HG03025 (cell line): ENCODE data around the gene FBXO17.

Experiments used
- ATAC-seq: cut with Tn5 transposase; IDR thresholded peaks from one replicate; pipeline ENCODE4 v1.9.1; 2021; ENCODE audit warnings: mild to moderate bottlenecking, moderate library complexity; ENCODE audit not compliant: unreplicated experiment, low FRiP score

Gene FBXO17

DNA sequence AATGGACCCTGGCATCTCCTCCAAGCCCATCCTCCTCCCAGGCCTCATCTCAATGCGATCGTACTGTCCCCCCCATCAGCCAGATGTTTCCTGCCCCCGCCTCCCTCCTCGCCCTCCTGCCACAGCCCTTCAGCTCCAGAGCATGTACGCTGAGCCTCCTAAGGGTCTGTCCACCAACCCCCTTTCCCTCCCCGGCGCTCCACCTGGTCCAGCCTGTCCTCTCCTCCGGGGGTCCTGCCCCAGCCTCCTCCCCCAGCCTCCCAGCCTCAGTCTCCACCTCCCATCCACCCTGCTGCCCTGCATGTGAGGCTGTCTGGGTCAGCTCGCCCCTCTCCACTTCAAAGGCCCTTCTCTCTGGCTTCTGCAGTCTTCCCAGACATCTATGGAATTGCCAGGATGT, 80.6 kb downstream of the FBXO17 start:
- no peak for ATAC-seq

DNA sequence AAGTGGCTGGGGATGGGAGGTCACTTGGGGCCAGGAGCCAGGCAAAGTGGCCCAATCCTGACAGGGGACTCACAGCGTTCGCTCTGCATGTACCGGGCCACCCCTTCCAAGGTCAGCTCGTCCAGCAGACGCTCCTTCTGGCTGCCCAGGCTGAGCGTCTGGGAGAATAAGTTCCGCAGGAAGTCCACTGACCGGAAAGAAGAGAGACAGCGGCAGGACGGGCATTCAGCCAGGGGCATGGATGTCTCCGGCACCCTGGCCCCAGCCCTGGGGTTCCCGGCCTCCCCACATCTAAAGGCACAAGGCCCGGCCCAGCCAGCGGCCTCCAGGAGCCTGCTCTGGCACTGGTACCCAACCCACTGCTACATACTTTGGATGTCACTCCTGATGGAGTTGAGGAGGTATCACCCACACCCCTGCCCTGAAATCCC, 82.2 kb downstream of the FBXO17 start:
- ATAC-seq: no peak

DNA sequence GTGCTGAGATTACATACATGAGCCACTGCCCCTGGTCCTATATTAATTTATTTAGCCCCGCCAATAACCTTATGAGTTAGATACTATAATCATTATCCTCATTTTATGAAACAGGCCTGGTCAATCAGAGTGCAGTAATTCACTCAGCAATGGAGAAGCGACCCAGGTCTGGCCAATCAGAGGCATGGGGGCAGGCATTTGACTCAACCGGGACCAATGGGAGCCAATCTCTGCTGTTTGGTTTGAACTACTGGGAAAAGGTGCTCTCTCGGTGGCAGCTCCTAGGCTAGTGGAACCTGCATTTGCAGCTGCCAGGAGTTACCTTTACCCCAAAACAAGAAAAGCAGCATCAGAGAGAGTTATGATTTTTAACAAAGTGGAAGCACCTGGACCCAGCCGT, 82.7 kb downstream of the FBXO17 start:
- no peak for ATAC-seq

DNA sequence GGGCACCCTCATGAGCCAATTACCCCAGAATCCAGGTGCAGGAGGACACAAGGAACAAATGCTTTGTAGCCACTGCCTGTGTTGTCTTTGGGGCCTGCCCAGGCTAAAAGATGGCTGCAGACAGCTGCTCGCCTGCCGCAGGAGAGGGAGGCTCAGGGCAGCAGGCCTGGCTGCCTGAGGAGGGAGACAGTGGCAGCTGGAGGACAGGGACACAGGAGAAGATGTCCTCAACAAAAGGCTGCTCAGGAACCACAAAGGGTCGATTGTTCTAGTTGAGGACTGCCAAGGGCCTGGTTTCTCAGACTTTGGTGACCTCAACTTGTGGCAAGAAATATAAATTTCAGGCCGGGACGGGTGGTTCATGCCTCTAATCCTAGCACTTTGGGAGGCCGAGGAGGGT, 83.8 kb downstream of the FBXO17 start:
- ATAC-seq: no peak
